GOT3 (cell line): ENCODE results near the gene CCNY.
"Not testable (repeated sequence)": the region's sequence is repeated elsewhere in the genome, so short reads cannot be mapped to it uniquely, and the experiment has no call there.

Experiments used
- DNase-seq: peaks from one replicate; lab custom pipeline; 2025; ENCODE audit warnings: mixed read lengths; lab: John Stamatoyannopoulos, UW

CCNY gene

GRCh38 chr10:35406003-35406630 is 69.8 kb downstream of the CCNY start:
- DNase-seq, result not testable (repeated sequence)

DNA sequence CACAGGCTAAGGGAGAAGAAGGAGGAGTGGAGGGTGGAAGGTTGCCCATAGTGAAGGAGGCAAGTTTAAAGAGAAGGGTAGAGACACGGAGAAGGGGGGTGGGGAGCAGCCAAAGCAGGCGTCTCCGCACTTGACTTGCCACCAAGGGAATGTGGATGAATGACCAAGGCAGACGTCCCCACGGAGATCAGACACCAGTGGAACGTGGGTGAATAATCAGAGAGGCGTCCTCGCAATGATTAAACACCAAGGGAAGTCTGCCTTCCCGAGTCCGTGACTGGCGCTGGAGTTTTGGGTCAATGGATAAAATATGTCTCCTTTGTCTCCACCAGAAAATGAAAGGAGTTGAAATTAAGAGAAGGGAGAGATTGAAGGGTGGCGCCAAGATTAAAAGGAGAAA is 71.4 kb downstream of the CCNY start:
- not testable (repeated sequence) for DNase-seq

DNA sequence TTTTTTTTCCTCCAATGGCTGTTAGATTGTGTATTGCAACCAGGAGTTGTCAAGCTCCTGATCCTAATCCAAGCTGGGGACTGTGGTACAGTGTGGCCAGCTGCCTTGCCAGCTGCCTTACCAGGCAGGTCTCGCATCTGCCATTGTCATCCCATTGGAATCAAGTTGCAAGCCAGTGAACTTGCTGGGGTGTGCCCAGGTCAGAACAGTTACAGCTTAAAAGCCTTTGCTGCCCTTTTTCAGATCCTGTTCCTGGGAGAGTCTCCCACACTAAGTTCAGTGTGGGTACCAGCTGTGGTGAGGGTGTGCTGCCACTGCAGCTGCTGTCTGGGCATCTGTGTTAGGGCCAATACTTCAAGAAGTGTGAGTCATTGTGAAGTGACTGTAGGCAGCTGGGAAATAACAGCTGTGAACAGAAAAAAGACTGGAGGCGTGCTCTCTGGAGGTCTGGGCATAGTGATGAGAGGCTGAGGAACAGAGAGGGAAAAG is 72.8 kb downstream of the CCNY start:
- DNase-seq, result no peak

DNA sequence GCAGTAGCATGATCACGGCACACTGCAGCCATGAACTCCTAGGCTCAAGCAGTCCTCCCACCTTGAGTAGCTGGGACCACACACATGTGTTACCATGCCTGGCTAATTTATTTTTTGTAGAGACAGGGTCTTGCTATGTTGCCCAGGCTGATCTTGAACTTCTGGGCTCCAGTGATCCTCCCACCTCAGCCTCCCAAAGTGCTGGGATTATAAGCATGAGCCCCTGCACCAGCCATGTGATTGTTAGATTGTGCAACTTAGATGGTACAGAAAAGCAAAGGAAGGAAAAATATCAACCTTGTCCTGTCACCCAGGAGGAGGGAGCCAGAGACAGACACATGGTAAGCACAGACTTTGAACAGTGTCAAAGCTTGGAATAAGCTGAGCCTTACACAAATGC is 73.5 kb downstream of the CCNY start:
- DNase-seq, result no peak

DNA sequence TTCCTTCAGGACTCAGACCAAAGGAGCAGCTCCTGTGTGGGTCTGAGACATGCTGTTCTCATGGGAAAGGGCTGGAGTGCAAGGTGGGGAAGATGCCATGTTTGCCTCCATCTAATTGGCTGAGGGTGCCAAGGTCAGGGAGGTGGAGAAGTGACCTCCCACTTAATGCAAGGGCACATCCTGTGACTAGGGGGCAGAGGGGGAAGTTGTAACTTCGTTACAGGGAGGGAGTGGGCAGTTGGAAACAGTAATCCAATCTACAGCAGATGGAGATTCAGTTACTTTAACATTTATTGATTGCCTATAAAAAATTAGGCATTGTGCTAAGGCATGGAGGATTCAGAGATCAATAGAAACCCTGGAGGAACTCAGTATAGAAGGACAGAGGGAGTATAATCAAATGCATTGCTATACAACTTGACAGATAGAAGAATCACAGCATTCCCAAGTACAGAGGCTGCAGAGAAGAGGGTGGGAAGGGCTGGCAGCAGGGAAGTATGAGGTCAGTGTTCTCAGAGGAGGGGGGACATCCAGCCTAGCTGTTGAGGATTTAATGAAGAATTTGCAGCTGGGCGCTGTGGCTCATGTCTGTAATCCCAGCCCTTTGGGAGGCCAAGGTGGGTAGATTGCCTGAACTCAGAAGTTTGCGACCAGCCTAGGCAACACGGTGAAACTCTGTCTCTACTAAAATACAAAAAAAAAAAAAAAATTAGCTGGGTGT is 75.9 kb downstream of the CCNY start:
- DNase-seq, result no peak

- DNase-seq, result no peak
Observed at GRCh38 chr10:35412900-35413491, 76.7 kb downstream of the CCNY start.

GRCh38 chr10:35413985-35414861 is 77.9 kb downstream of the CCNY start:
- no peak for DNase-seq

- DNase-seq, result no peak
Observed at GRCh38 chr10:35415505-35415904, 79.2 kb downstream of the CCNY start.

DNA sequence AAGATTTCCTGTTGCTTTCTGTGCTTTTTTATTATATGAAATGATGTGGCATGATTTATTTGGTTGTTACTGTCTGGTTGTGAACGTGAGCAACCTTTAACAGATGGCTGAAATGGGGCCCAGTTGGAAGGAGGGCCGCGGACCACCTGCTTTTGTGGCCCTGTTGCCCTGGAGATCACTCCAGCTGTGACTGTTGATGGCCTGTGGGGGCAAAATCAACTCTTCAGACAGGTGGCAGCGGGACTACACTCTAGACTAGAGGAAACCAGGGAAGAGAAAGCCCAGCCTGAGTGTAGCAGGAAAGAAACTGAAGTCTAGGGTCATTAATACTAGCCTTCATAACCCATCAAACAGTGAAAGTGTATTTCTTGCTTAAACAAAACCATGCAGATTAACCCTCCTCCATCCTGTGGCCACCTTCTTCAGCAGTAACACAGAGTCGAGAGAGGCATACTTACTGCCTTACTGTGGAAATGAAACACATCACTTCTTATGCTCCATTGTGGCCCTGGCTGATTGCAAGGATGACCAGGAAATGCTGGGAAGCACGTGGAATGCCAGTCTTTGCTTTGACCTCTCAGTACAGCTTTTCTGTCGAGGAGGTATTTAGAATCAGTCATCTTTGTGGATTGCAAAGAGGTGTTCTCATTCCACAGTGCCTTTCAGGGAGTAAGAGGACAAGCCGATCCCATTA is 80.5 kb downstream of the CCNY start:
- DNase-seq, result no peak

GRCh38 chr10:35417313-35417625 is 81.0 kb downstream of the CCNY start:
- no peak for DNase-seq

DNA sequence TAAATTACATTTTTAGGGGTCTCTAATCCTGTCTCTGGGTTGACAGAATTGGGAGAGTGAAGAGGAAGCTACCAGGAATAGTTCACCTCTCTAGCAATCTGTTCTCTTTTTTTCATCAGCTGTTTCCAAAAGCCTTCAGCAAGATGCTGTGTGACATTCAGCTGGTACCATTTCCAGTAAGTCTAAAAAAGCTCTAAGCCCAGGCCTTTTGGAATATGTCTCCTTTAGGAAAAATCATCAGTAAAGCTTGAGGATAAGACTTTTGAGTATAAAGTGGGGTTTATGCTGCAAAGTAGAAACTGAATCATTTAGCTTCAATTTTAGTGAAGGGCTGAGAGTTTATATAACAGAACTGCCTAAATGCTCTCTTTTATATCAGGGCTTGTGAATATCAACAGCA is 81.5 kb downstream of the CCNY start:
- no peak for DNase-seq

GRCh38 chr10:35418580-35418979 is 82.3 kb downstream of the CCNY start:
- DNase-seq, result not testable (repeated sequence)

DNA sequence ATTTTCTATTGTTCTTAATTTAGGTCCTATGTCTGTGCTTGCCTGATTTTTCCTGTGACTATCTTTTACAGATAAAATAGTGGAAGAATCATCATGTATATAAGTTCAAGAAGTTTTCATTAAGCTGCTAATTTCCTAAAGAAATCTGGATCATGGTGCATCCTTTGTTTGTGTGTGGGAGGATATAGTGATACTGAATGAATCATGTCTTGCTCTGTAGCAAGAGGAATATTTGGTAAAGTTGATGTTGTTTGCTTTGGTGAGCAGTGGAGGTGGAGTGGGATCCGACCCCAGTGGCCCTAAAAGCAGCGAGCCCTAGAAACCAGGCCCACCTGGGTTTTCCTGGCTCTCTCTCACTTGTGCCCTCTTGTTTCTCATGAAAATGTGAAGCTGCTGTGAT is 83.7 kb downstream of the CCNY start:
- no peak for DNase-seq

GRCh38 chr10:35420827-35421552 is 84.7 kb downstream of the CCNY start:
- no peak for DNase-seq

GRCh38 chr10:35421553-35422178 is 85.4 kb downstream of the CCNY start:
- DNase-seq, result no peak

DNA sequence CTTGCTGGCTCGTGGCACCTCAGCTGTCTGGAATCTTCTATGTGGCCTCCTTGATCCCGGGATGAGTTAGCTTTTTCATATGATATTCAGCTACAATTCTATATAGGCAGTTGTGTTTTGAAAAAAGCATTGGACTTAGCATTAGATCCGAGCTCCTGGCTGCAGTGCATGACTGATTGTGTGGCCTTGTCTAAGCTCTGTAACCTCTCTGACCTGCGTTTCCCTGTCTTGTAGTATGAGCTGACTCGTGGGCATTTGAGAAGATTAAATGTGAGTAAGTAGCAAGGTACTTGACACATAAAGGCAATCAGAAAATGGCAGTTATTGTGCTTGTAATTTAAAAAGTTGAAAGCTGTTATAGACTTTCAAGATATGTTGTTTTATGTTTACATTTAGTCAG is 85.9 kb downstream of the CCNY start:
- no peak for DNase-seq

- DNase-seq, result no peak
Observed at GRCh38 chr10:35423505-35424306, 87.4 kb downstream of the CCNY start.

DNA sequence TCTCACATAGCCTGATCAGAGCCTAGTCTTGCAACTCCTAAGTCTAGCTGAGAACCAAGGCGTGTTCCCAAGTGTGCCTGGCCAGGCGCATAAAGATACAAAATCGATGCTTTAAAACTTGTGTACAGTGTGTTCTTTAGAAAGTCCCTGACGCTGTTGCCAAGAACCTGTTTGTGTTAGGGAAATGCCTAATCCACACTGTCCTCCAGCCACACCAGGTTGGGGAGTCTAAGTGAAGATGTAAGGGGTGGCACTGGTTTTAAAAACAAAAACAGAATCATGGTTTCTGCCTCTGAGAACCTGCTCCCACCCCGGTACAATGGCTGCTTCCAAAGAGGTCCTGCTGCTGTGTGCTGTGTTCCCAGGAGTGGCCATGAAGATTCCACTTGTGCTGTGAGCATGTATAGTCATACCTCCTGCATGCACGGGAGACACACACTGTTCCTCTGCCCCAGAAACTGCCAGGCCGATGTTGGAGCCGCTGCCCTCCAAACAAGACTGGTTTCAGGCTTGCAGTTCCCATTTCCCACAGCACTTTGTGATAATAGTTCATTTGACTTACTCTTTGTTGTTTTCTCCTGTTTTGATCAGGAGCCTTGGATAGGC is 88.5 kb downstream of the CCNY start:
- no peak for DNase-seq

GRCh38 chr10:35425595-35425994 is 89.3 kb downstream of the CCNY start:
- DNase-seq, result no peak
